ENCODE measurements around the gene SOCS2. TPM values are rescaled to one million over a fixed set of nuclear protein-coding genes. Genes with fewer than 3 reads are reported as not detected.

The SOCS2 gene
- total and polyA plus RNA-seq, 2 of the 8 experiments (the other 6 are each of a cell fraction or from before 2014, with no cell fraction given), result 14.5 to 18.0 TPM

DNA sequence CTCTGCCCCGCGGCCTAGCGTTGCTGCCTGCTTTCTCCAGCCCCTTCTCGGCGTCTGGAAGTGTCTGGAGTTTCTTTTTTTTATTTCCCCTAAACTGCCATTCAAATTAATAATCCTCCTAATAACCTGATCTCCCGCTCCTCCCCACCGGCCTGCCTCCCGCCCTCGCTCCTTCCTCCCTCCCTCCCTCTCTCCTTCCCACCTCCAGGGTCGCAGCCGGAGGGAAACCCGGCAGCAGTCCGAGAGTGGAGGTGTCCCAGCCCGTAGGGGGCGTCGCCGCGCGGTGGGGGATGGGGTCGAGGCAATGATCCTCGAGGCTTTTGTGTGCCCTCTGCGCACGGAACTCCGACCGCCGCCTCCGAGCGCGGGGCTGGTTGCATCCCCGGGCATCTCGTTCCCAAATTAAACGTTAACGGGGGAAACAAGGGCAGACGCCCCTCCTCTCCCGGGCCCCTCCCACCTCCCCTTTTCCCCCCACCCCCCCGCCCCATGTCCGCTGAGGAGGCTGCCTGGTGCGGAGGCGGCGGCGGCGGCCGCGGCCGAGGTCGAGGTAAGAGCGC, 1.0 kb upstream of the SOCS2 start:
- Histone ChIP-seq H4K91ac (replicated peaks; ENCODE audit: insufficient read length, low read length) (peak overlapping the region; percentile 42), H3K79me2 (ENCODE audit: control insufficient read depth in 1 of 2, insufficient read depth in 2 of 2, low read length in 2 of 2) (peaks cover 0 to 12% of the 10 kb centered on the region in 2 experiments; a peak in 2 of 4 replicates), H3K23me2 (ENCODE audit: low read depth, low read length) (peaks cover 26% of the 10 kb centered on the region; the same call in 1 of the 2 replicates), H3K9ac (replicated peaks in 1 of 4; ENCODE audit: extremely low read depth in 1 of 4, low read depth in 3 of 4, low read length in 3 of 4) (peak overlapping the region; percentile 13 to 70 (median 40); a peak in 5 of 7 replicates), H2BK15ac (ENCODE audit: low read length) (no peak overlapping the region), H3K4me1 (replicated peaks in 1 of 4; ENCODE audit: control insufficient read depth in 3 of 4, insufficient read depth in 4 of 4, low read length in 3 of 4) (peaks cover 0 to 2% (median 0%) of the 10 kb centered on the region in 4 experiments; a peak in 5 of 7 replicates), H4K5ac (ENCODE audit: insufficient read length, low read depth, low read length) (no peak overlapping the region), H3K4me2 (ENCODE audit: insufficient read depth in 1 of 2, low read depth in 2 of 2, low read length in 2 of 2) (peak overlapping the region; percentile 85 to 97), H3K79me1 (ENCODE audit: low read depth, low read length) (no peaks in the 10 kb centered on the region; the same call in 1 of the 2 replicates), H2BK20ac (ENCODE audit: low read length) (no peak overlapping the region), H2BK5ac (ENCODE audit: low read depth, low read length) (0 out of 2 replicates have a peak overlapping the region, but pooled peaks have one; percentile 81), H3K36me3 (ENCODE audit: control insufficient read depth in 2 of 4, insufficient read depth in 4 of 4, low read length in 3 of 4) (peaks cover 0 to 12% (median 0%) of the 10 kb centered on the region in 4 experiments; a peak in 1 of 8 replicates), H3K27me3 (replicated peaks in 1 of 4; ENCODE audit: control insufficient read depth in 3 of 4, extremely low read depth in 1 of 4, insufficient read depth in 3 of 4, low read length in 3 of 4) (peaks cover 0 to 34% (median 21%) of the 10 kb centered on the region in 4 experiments; a peak in 5 of 7 replicates), H3K18ac (ENCODE audit: extremely low read depth, low read length) (peak overlapping the region; percentile 13), H4K8ac (ENCODE audit: extremely low read depth, insufficient read depth, low read length) (0 out of 2 replicates have a peak overlapping the region, but pooled peaks have one; percentile 79), H2BK120ac (replicated peaks; ENCODE audit: low read depth, low read length) (no peak overlapping the region), H3K27ac (ENCODE audit: low read depth, low read length) (no peak overlapping the region), H3K23ac (ENCODE audit: insufficient read length) (no peak overlapping the region), H3K9me3 (ENCODE audit: insufficient read depth in 2 of 2, low read depth in 1 of 2, low read length in 1 of 2) (no peaks in the 10 kb centered on the region), H4K20me1 (replicated peaks in 1 of 2; ENCODE audit: control insufficient read depth in 1 of 2, insufficient read depth in 2 of 2, low read length in 2 of 2) (peaks cover 0 to 9% of the 10 kb centered on the region in 2 experiments), H3K4me3 (ENCODE audit: extremely low read depth in 1 of 4, insufficient read depth in 2 of 4, low read depth in 3 of 4, low read length in 4 of 4) (peak overlapping the region; percentile 68 to 82 (median 74)), H3K4ac (replicated peaks; ENCODE audit: insufficient read length, low read depth, low read length) (no peak overlapping the region), H2AFZ (ENCODE audit: low read length) (no peak overlapping the region), H2AK5ac (ENCODE audit: low read depth, low read length) (no peak overlapping the region), H3K56ac (replicated peaks; ENCODE audit: insufficient read length, low read depth, low read length) (no peak overlapping the region), H3K14ac (ENCODE audit: insufficient read length) (no peak overlapping the region), H2BK12ac (ENCODE audit: low read depth, low read length) (peak overlapping the region; percentile 43)
- no peak for FAIRE-seq
- POLR2A ChIA-PET (ENCODE audit: partially characterized antibody), result interaction anchor here (0.9 to 7.2 kb wide), 7 partner anchors 10 to 170 kb away, joined by 3 to 41 read pairs (median 11); no protein-coding TSS in a partner anchor
- 0% methylated on average over 22 of the region's 47 CpGs; no CpG with 5 or more reads in 1 of the 2 experiments for WGBS, 2 experiments (ENCODE audit: extremely low coverage in 1 of 2, insufficient coverage in 1 of 2, insufficient read length in 1 of 2, insufficient replicate concordance in 2 of 2, low coverage in 1 of 2, low lambda C conversion rate in 2 of 2, missing lambda C conversion rate in 1 of 2)
- CTCF ChIA-PET (ENCODE audit: partially characterized antibody), result interaction anchor here (0.8 to 4.9 kb wide), 4 partner anchors 68 to 530 kb away, joined by 3 to 26 read pairs (median 5); no protein-coding TSS in a partner anchor
- peak in 1 of 2 experiments; percentile 92 for DNase-seq (ENCODE audit: low read depth in 1 of 2, low spot score in 2 of 2)
- TF ChIP-seq SUZ12 (IDR thresholded peaks at IDR 0.05; ENCODE audit: low read length) (no peak), YY1 (IDR thresholded peaks at IDR 0.05; ENCODE audit: low read depth, low read length) (no peak), RBBP5 (IDR thresholded peaks at IDR 0.05; ENCODE audit: borderline replicate concordance, low read depth, low read length) (0 out of 2 replicates have a peak, but pooled peaks have one; percentile 14), TBP (IDR thresholded peaks at IDR 0.05; ENCODE audit: low read depth, low read length) (peak; percentile 50; the same call in 1 of the 2 replicates), POLR2AphosphoS5 (IDR thresholded peaks at IDR 0.05; ENCODE audit: low read depth, low read length) (0 out of 2 replicates have a peak, but pooled peaks have one; percentile 17), SIN3A (conservative IDR thresholded peaks at IDR 0.05 in 1 of 2, IDR thresholded peaks at IDR 0.05 in 1 of 2; ENCODE audit: low read depth in 1 of 2, low read length in 2 of 2) (no peak; a peak in 1 of 4 replicates), GTF2F1 (IDR thresholded peaks at IDR 0.05; ENCODE audit: borderline replicate concordance, low read depth, low read length) (no peak), EGR1 (IDR thresholded peaks at IDR 0.05; ENCODE audit: borderline replicate concordance, low read depth, low read length) (peak; percentile 59; the same call in 1 of the 2 replicates), RFX5 (IDR thresholded peaks at IDR 0.05; ENCODE audit: borderline replicate concordance, low read depth, low read length) (no peak), KDM5A (IDR thresholded peaks at IDR 0.05; ENCODE audit: low read length) (no peak)
- TF ChIP-seq, protein P1, sequence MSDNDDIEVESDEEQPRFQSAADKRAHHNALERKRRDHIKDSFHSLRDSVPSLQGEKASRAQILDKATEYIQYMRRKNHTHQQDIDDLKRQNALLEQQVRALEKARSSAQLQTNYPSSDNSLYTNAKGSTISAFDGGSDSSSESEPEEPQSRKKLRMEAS (IDR thresholded peaks at IDR 0.05), result peak; percentile 67
